Activated CD4-positive, alpha-beta T cell treated with anti-CD3 and anti-CD28 coated beads, Interleukin-2, amount 10 ng/mL, durations not matched to agents 24 days and 14 days (primary cell): ENCODE results near the gene MUC4. TPM values are rescaled to one million over a fixed set of nuclear protein-coding genes. Genes with fewer than 3 reads are reported as not detected.
"Not testable (repeated sequence)": the region's sequence is repeated elsewhere in the genome, so short reads cannot be mapped to it uniquely, and the experiment has no call there.

Source experiments
- DNase-seq: peaks from one replicate; pipeline ENCODE4 v3.0.0; 2022
- H3K27ac Mint-ChIP-seq: one replicate; pipeline ENCODE4 v1.8.0; 2022; ENCODE audit warnings: mild to moderate bottlenecking, mixed read lengths
- H3K27me3 Mint-ChIP-seq: one replicate; pipeline ENCODE4 v1.8.0; 2022; ENCODE audit warnings: mixed read lengths
- H3K36me3 Mint-ChIP-seq: one replicate; pipeline ENCODE4 v1.8.0; 2022; ENCODE audit warnings: low read depth, mild to moderate bottlenecking, mixed read lengths
- H3K4me1 Mint-ChIP-seq: one replicate; pipeline ENCODE4 v1.8.0; 2021; ENCODE audit warnings: mixed read lengths
- H3K4me3 Mint-ChIP-seq: one replicate; pipeline ENCODE4 v1.8.0; 2022; ENCODE audit warnings: mild to moderate bottlenecking, moderate library complexity, mixed read lengths
- H3K9me3 Mint-ChIP-seq: one replicate; pipeline ENCODE4 v1.8.0; 2021; ENCODE audit warnings: mixed read lengths
- intact Hi-C: fragments of 100-400 bp; cut with micrococcal nuclease; formaldehyde crosslinking; loops from one replicate; pipeline ENCODE4 v1.15.1; 2023
- total RNA-seq: library from RNA; stranded (reverse); gene quantifications from 2 replicates; pipeline ENCODE4 v1.2.3, GENCODE V29; 2022

MUC4 gene
- total RNA-seq, 1 donor from 2014 or later: 0.68 TPM

DNA sequence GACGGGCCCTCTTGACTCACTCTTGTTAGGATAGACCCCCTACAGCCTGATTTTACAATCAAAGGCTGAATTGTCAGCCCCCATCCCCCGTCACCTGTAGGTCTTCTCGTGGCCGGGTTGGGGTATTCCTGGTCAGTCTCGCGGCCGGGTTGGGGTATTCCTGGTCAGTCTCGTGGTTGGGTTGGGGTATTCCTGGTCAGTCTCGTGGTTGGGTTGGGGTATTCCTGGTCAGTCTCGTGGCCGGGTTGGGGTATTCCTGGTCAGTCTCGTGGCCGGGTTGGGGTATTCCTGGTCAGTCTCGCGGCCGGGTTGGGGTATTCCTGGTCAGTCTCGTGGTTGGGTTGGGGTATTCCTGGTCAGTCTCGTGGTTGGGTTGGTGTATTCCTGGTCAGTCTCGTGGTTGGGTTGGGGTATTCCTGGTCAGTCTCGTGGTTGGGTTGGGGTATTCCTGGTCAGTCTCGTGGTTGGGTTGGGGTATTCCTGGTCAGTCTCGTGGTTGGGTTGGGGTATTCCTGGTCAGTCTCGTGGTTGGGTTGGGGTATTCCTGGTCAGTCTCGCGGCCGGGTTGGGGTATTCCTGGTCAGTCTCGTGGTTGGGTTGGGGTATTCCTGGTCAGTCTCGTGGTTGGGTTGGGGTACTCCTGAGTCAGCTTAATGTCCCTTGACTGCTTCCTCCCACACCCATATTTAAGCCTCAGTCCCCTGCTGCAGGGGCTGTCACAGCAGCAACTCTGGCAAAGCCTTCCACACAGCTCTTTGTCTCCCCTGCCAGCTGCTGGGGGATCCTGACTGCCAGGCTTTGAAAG is 40.7 kb downstream of the MUC4 start:
- peak overlapping the region; percentile 43 for H3K27ac Mint-ChIP-seq
- not testable (repeated sequence) for H3K9me3 Mint-ChIP-seq

GRCh38 chr3:195770081-195770840 is 41.5 kb downstream of the MUC4 start:
- H3K4me1 Mint-ChIP-seq: no peaks in the 10 kb centered on the region
- intact Hi-C loops: no loop called here
- no peaks in the 10 kb centered on the region for H3K36me3 Mint-ChIP-seq
- peaks cover 3% of the 10 kb centered on the region for H3K9me3 Mint-ChIP-seq
- no peaks in the 10 kb centered on the region for H3K27me3 Mint-ChIP-seq
- H3K27ac Mint-ChIP-seq: no peak overlapping the region
- no peak for DNase-seq
- H3K4me3 Mint-ChIP-seq: no peak overlapping the region

More for the DNA sequence above, 40.7 kb downstream of the MUC4 start:
- intact Hi-C loops, H3K36me3 Mint-ChIP-seq, H3K4me1 Mint-ChIP-seq, H3K27me3 Mint-ChIP-seq, DNase-seq, H3K4me3 Mint-ChIP-seq: not testable (repeated sequence)

- Mint-ChIP-seq H3K27ac (no peak overlapping the region), H3K27me3 (no peaks in the 10 kb centered on the region), H3K36me3 (no peaks in the 10 kb centered on the region), H3K4me3 (no peak overlapping the region), H3K4me1 (no peaks in the 10 kb centered on the region), H3K9me3 (peaks cover 3% of the 10 kb centered on the region)
- intact Hi-C loops: no loop called here
- DNase-seq: no peak
Measured at GRCh38 chr3:195769551-195769950, 42.2 kb downstream of the MUC4 start.

GRCh38 chr3:195768831-195769303 is 42.9 kb downstream of the MUC4 start:
- H3K27ac Mint-ChIP-seq: no peak overlapping the region
- no peak for DNase-seq
- intact Hi-C loops: no loop called here
- peaks cover 3% of the 10 kb centered on the region for H3K9me3 Mint-ChIP-seq
- no peaks in the 10 kb centered on the region for H3K4me1 Mint-ChIP-seq
- no peak overlapping the region for H3K4me3 Mint-ChIP-seq
- H3K36me3 Mint-ChIP-seq: no peaks in the 10 kb centered on the region
- H3K27me3 Mint-ChIP-seq: no peaks in the 10 kb centered on the region

GRCh38 chr3:195768414-195768813 is 43.3 kb downstream of the MUC4 start:
- Mint-ChIP-seq H3K27me3 (peaks cover 2% of the 10 kb centered on the region), H3K27ac (no peak overlapping the region), H3K9me3 (peaks cover 3% of the 10 kb centered on the region), H3K36me3 (no peaks in the 10 kb centered on the region), H3K4me3 (no peak overlapping the region), H3K4me1 (no peaks in the 10 kb centered on the region)
- no peak for DNase-seq
- intact Hi-C loops: no loop called here

DNA sequence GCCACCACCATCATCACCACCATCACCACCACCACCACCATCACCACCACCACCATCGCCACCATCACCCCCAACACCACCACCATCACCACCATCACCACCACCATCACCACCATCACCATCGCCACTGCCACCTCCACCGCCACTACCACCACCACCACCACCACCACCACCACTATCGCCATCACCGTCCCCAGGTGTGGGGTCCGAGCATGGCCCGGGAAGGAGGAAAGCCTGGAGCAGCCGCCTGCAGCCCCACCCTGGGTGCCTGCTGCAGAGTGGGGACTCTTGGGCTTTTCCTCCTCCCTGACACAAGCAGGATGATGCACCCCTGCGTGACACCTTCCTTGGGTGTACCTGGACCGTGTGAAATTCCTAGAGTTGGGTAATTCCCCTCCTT is 43.9 kb downstream of the MUC4 start:
- no peak for DNase-seq
- Mint-ChIP-seq H3K36me3 (no peaks in the 10 kb centered on the region), H3K9me3 (peaks cover 3% of the 10 kb centered on the region), H3K27ac (no peak overlapping the region), H3K27me3 (peaks cover 4% of the 10 kb centered on the region), H3K4me3 (no peak overlapping the region), H3K4me1 (no peaks in the 10 kb centered on the region)
- intact Hi-C loops: no loop called here

DNA sequence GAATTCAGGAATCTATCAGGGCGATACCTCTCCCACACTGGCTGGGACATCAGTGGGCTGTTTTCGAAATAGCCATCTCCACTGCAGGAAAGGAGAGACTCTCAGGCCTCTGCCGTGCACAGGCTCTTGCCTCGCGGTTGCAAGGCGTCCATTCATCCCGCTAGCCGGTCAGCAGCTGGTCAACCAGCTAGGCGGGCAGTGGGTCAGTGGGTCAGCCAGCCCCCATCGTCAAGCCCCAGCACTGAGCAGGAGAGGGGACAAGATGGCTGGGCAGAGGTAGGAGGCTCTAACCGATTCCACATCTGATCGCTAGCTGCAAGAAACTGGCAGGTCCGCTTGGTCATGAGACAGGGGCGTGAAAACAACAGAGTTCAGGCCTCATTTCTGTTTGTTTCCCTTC is 45.1 kb downstream of the MUC4 start:
- H3K4me1 Mint-ChIP-seq: no peaks in the 10 kb centered on the region
- no peaks in the 10 kb centered on the region for H3K36me3 Mint-ChIP-seq
- H3K27me3 Mint-ChIP-seq: peaks cover 4% of the 10 kb centered on the region
- no peak overlapping the region for H3K27ac Mint-ChIP-seq
- DNase-seq: no peak
- H3K9me3 Mint-ChIP-seq: peaks cover 3% of the 10 kb centered on the region
- H3K4me3 Mint-ChIP-seq: no peak overlapping the region
- intact Hi-C loops: no loop called here

GRCh38 chr3:195764961-195765706 is 46.6 kb downstream of the MUC4 start:
- DNase-seq: no peak
- peaks cover 3% of the 10 kb centered on the region for H3K9me3 Mint-ChIP-seq
- H3K27me3 Mint-ChIP-seq: peaks cover 12% of the 10 kb centered on the region
- no peak overlapping the region for H3K4me3 Mint-ChIP-seq
- no peaks in the 10 kb centered on the region for H3K36me3 Mint-ChIP-seq
- no peak overlapping the region for H3K27ac Mint-ChIP-seq
- H3K4me1 Mint-ChIP-seq: no peaks in the 10 kb centered on the region
- intact Hi-C loops: no loop called here

GRCh38 chr3:195763843-195764825 is 47.6 kb downstream of the MUC4 start:
- H3K9me3 Mint-ChIP-seq: peaks cover 3% of the 10 kb centered on the region
- intact Hi-C loops: no loop called here
- no peak overlapping the region for H3K4me3 Mint-ChIP-seq
- H3K36me3 Mint-ChIP-seq: no peaks in the 10 kb centered on the region
- peaks cover 21% of the 10 kb centered on the region for H3K27me3 Mint-ChIP-seq
- H3K4me1 Mint-ChIP-seq: no peaks in the 10 kb centered on the region
- DNase-seq: no peak
- no peak overlapping the region for H3K27ac Mint-ChIP-seq

- DNase-seq: no peak
- Mint-ChIP-seq H3K27me3 (peaks cover 22% of the 10 kb centered on the region), H3K4me3 (no peak overlapping the region), H3K36me3 (no peaks in the 10 kb centered on the region), H3K27ac (no peak overlapping the region), H3K9me3 (peaks cover 3% of the 10 kb centered on the region), H3K4me1 (no peaks in the 10 kb centered on the region)
- intact Hi-C loops: no loop called here
Measured at GRCh38 chr3:195763076-195763830, 48.5 kb downstream of the MUC4 start.

DNA sequence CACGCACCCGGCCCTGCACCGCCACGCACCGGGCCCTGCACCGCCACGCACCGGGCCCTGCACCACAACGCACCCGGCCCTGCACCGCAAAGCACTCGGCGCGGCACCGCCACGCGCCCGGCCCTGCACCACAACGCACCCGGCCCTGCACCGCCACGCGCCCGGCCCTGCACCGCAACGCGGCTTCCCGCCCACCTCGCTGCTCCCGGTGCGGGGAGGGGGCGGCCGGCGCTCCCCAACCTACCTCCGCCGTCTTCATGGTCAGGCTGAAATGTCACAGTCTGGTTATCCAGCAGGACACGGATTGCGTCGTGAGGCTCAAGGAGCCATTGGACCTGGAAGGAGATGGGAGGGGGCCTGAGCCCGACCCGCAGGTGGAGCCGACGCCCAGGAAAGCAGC is 49.1 kb downstream of the MUC4 start:
- no peak overlapping the region for H3K27ac Mint-ChIP-seq
- no peak overlapping the region for H3K4me3 Mint-ChIP-seq
- no peaks in the 10 kb centered on the region for H3K36me3 Mint-ChIP-seq
- H3K27me3 Mint-ChIP-seq: peaks cover 24% of the 10 kb centered on the region
- intact Hi-C loops: no loop called here
- no peaks in the 10 kb centered on the region for H3K4me1 Mint-ChIP-seq
- peaks cover 3% of the 10 kb centered on the region for H3K9me3 Mint-ChIP-seq
- DNase-seq: no peak

DNA sequence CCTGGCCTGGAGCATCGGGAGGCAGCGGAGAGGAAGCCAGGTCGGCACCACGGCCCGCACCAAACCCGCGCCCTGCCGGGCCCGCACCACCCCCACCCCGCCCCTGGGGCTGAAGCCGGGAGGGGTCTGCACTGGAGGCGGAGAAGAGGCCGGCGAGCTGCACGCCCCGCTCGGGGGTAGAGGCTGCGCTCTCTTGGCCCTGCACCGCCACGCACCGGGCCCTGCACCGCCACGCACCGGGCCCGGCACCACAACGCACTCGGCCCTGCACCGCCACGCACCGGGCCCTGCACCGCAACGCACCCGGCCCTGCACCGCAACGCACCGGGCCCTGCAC is 49.5 kb downstream of the MUC4 start:
- H3K4me1 Mint-ChIP-seq: no peaks in the 10 kb centered on the region
- DNase-seq: no peak
- H3K27ac Mint-ChIP-seq: no peak overlapping the region
- peaks cover 24% of the 10 kb centered on the region for H3K27me3 Mint-ChIP-seq
- no peak overlapping the region for H3K4me3 Mint-ChIP-seq
- intact Hi-C loops: no loop called here
- H3K9me3 Mint-ChIP-seq: peaks cover under 1% of the 10 kb centered on the region
- no peaks in the 10 kb centered on the region for H3K36me3 Mint-ChIP-seq
